Hippocampal formation (tissue), 2 donors: Measurements from ENCODE around the gene ZC3H7A.
A peak's percentile ranks its signal among the peaks of the same experiment; 100 is the strongest.
"Not testable (repeated sequence)": the region's sequence is repeated elsewhere in the genome, so short reads cannot be mapped to it uniquely, and the experiment has no call there.

ENCODE experiments used
- DNase-seq, 2 donors: peaks; one replicate each; lab custom pipeline; 2025; lab: John Stamatoyannopoulos, UW

The ZC3H7A gene

GRCh38 chr16:11797166-11797956 is at the start of gene ZC3H7A:
ZC3H7A (minus strand) TSS chr16:11797258; CDS start chr16:11782354, 14,904 bp downstream.
- DNase-seq = peak; percentile 94 to 95

GRCh38 chr16:11844499-11844898 is 47.4 kb upstream of the ZC3H7A start:
- no peak for DNase-seq

- DNase-seq = no peak
Observed at GRCh38 chr16:11843861-11844260, 46.8 kb upstream of the ZC3H7A start.

GRCh38 chr16:11843206-11843605 is 46.1 kb upstream of the ZC3H7A start:
- no peak for DNase-seq

- no peak for DNase-seq
Observed at GRCh38 chr16:11841026-11841425, 44.0 kb upstream of the ZC3H7A start.

GRCh38 chr16:11836650-11837244 is 39.7 kb upstream of the ZC3H7A start:
- no peak for DNase-seq

GRCh38 chr16:11835891-11836649 is 39.0 kb upstream of the ZC3H7A start:
- no peak for DNase-seq

- DNase-seq = no peak
Observed at GRCh38 chr16:11835309-11835708, 38.3 kb upstream of the ZC3H7A start.

- DNase-seq = no peak
Observed at GRCh38 chr16:11833951-11834695, 37.1 kb upstream of the ZC3H7A start.

GRCh38 chr16:11828696-11829095 is 31.6 kb upstream of the ZC3H7A start:
- DNase-seq = no peak

GRCh38 chr16:11825520-11826165 is 28.6 kb upstream of the ZC3H7A start:
- DNase-seq = not testable (repeated sequence)

GRCh38 chr16:11824362-11824761 is 27.3 kb upstream of the ZC3H7A start:
- DNase-seq = no peak

GRCh38 chr16:11823645-11824044 is 26.6 kb upstream of the ZC3H7A start:
- not testable (repeated sequence) for DNase-seq

- DNase-seq = no peak
Observed at GRCh38 chr16:11819798-11820197, 22.7 kb upstream of the ZC3H7A start.

- not testable (repeated sequence) for DNase-seq
Observed at GRCh38 chr16:11818970-11819369, 21.9 kb upstream of the ZC3H7A start.

- no peak for DNase-seq
Observed at GRCh38 chr16:11816123-11816522, 19.1 kb upstream of the ZC3H7A start.

- DNase-seq = not testable (repeated sequence)
Observed at GRCh38 chr16:11814800-11815199, 17.7 kb upstream of the ZC3H7A start.

- no peak for DNase-seq
Observed at GRCh38 chr16:11806721-11807120, 9.7 kb upstream of the ZC3H7A start.

- no peak for DNase-seq
Observed at GRCh38 chr16:11805556-11805955, 8.5 kb upstream of the ZC3H7A start.

GRCh38 chr16:11801481-11802021 is 4.5 kb upstream of the ZC3H7A start:
- DNase-seq = no peak

GRCh38 chr16:11800382-11800718 is 3.3 kb upstream of the ZC3H7A start:
- DNase-seq = no peak
